Heart right ventricle (tissue), 16 donors: ENCODE data around the gene VIPR2. TPM values are rescaled to one million over a fixed set of nuclear protein-coding genes. Genes with fewer than 3 reads are reported as not detected.

Source experiments
- ATAC-seq, 8 donors: fragments of 200-7000 bp; cut with Tn5 transposase; one replicate each; pipeline ENCODE4 v1.9.1; 2020; ENCODE audit warnings: mild to moderate bottlenecking in 8 of 8, moderate library complexity in 8 of 8, moderate number of reproducible peaks in 1 of 8
- DNase-seq, 2 donors: peaks; one replicate each; pipeline ENCODE4 v3.0.0-alpha.2; 2020
- H3K27ac ChIP-seq, 10 donors: fragments of 200-600 bp; sonication (generic) in 2 of 10; one replicate each; pipeline versions ENCODE4 v1.5.0 to v1.8.0; 2020 to 2022; ENCODE audit warnings: mild to moderate bottlenecking in 3 of 10
- H3K27me3 ChIP-seq, 7 donors: fragments of 200-600 bp; one replicate each; pipeline ENCODE4 v1.8.0; 2021 to 2022; ENCODE audit warnings: mild to moderate bottlenecking in 2 of 7
- H3K36me3 ChIP-seq, 9 donors: fragments of 200-600 bp; sonication (generic) in 1 of 9; one replicate each; pipeline versions ENCODE4 v1.5.0 to v1.8.0; 2020 to 2022; ENCODE audit warnings: mild to moderate bottlenecking in 2 of 9
- H3K4me1 ChIP-seq, 9 donors: fragments of 200-600 bp; sonication (generic) in 1 of 9; one replicate each; pipeline versions ENCODE4 v1.5.0 to v1.8.0; 2020 to 2022; ENCODE audit warnings: mild to moderate bottlenecking in 4 of 9
- H3K4me3 ChIP-seq, 10 donors: fragments of 200-600 bp; sonication (generic) in 2 of 10; one replicate each; pipeline versions ENCODE4 v1.5.0 to v1.8.0; 2020 to 2022; ENCODE audit warnings: mild to moderate bottlenecking in 7 of 10, moderate library complexity in 2 of 10
- H3K9me3 ChIP-seq, 11 donors: fragments of 200-600 bp in 10 of 11; sonication (generic) in 2 of 11; one replicate each; pipeline versions ENCODE4 v1.5.0 to v1.8.0; 2013 to 2022; ENCODE audit warnings: mild to moderate bottlenecking in 2 of 11, control low read depth in 1 of 11, moderate library complexity in 1 of 11
- CTCF ChIP-seq, 9 donors: fragments of 200-600 bp; sonication (generic) in 2 of 9; IDR thresholded peaks; one replicate each; pipeline versions ENCODE4 v1.5.0 to v1.8.0; 2021 to 2022; ENCODE audit warnings: antibody characterized with exemption in 9 of 9, mild to moderate bottlenecking in 5 of 9, moderate library complexity in 1 of 9
- WGBS, 2 donors: extraction: QIAGEN DNeasy Blood & Tissue Kit; methylation state at CpG; one replicate each; pipeline ENCODE4 v1.1.7; 2013; ENCODE audit warnings: inconsistent platforms in 1 of 2; 5-methylcytosine and 5-hydroxymethylcytosine counted together
- intact Hi-C, 10 donors: fragments of 100-400 bp; cut with DNase I; formaldehyde crosslinking; loops; one replicate each; pipeline versions ENCODE4 v1.11.1 to v1.14.2; 2022
- polyA plus RNA-seq, 2 donors: library from polyadenylated mRNA; stranded (reverse); fragments of 200-250 nt; gene quantifications; one replicate each; pipeline ENCODE4 v1.2.3, GENCODE V29; 2013
- total RNA-seq, 10 donors: library from RNA; stranded (reverse); fragmentation: NEBNext Ultra II Directional in 3 of 10; extraction: Animal tissue kit (Norgen Biotek cat#: 25700) in 3 of 10; gene quantifications; one replicate each; pipeline versions ENCODE4 v1.2.1 to v1.2.4, GENCODE V29; 2021 to 2023
- donor health status: Arrhythmogenic right ventricular cardiomyopathy.
- donor health status: ischemic (EF 13 %, LVEDD 7.1; RV severe dilation, severe dysfunction).
- donor health status: healthy with polysubstance abuse.
- donor health status: DM: no; HTN: yes; CAD: no.
- donor health status: DM: no; HTN: no; CAD: no.
- donor health status: ischemic (EF 25% LVEDD 6.9; RV normal size, moderate dysfunction).
- donor health status: ischemic (EF 25% LVEDD 5.7; RV mildly dilated, moderate dysfunction).
- donor health status: healthy.
- donor health status: DM: yes; HTN: yes; CAD: no.
- donor health status: Ischemic cardiomyopathy.
- donor health status: ischemic (EF 35%, LVEDD 5.7; RV mildly dilated, moderate dysfunction).
- donor health status: nonischemic (EF 11% LVEDD 7.7; RV severe dilation, severe dysfunction).
- donor health status: DM: yes; HTN: yes; CAD: no.
- donor health status: PGD.
- donor health status: ischemic (EF 29% LVEDD 5.4; RV normal size, mild dysfunction).
- donor health status: nonischemic (EF 23%, LVEDD 6.1; RV moderate dilation, normal function).

Gene VIPR2
- total and polyA plus RNA-seq, 12 donors, result 3.0 to 30.6 (median 19.1) TPM

GRCh38 chr7:159063046-159063840 is 81.4 kb downstream of the VIPR2 start:
- no peaks in the 10 kb centered on the region for H3K36me3 ChIP-seq
- no peak overlapping the region for H3K27ac ChIP-seq
- WGBS, 2 donors, result 94 to 95% methylated on average over 52 to 56 of the region's 56 CpGs
- H3K27me3 ChIP-seq, result peaks cover 0 to 4% (median 0%) of the 10 kb centered on the region in 7 donors
- H3K4me3 ChIP-seq, result no peak overlapping the region
- no peak for TF ChIP-seq CTCF (IDR thresholded peaks at IDR 0.05)
- ATAC-seq (no peak), DNase-seq (peak in 1 of 2 donors; percentile 2)
- H3K4me1 ChIP-seq, result peaks cover 0 to 32% (median 16%) of the 10 kb centered on the region in 9 donors
- intact Hi-C loops, result no loop called here
- H3K9me3 ChIP-seq, result no peaks in the 10 kb centered on the region

GRCh38 chr7:159062569-159062968 is 82.1 kb downstream of the VIPR2 start:
- H3K9me3 ChIP-seq, result no peaks in the 10 kb centered on the region
- DNase-seq (no peak), ATAC-seq (no peak)
- peaks cover 0 to 25% (median 9%) of the 10 kb centered on the region in 9 donors for H3K4me1 ChIP-seq
- H3K4me3 ChIP-seq, result no peak overlapping the region
- no peak overlapping the region for H3K27ac ChIP-seq
- no peak for TF ChIP-seq CTCF (IDR thresholded peaks at IDR 0.05)
- peaks cover 0 to 4% (median 0%) of the 10 kb centered on the region in 7 donors for H3K27me3 ChIP-seq
- H3K36me3 ChIP-seq, result peaks cover 0 to 6% (median 0%) of the 10 kb centered on the region in 9 donors
- 90 to 93% methylated on average over 8 of the region's 8 CpGs for WGBS, 2 donors
- intact Hi-C loops, result no loop called here

GRCh38 chr7:159061674-159062212 is 82.9 kb downstream of the VIPR2 start:
- Histone ChIP-seq H3K4me3 (peak overlapping the region in 2 of 10 donors; percentile 5 to 28), H3K27me3 (peaks cover 0 to 4% (median 0%) of the 10 kb centered on the region in 7 donors), H3K9me3 (no peaks in the 10 kb centered on the region), H3K27ac (no peak overlapping the region), H3K4me1 (peaks cover 0 to 17% (median 5%) of the 10 kb centered on the region in 9 donors), H3K36me3 (peaks cover 0 to 11% (median 0%) of the 10 kb centered on the region in 9 donors)
- TF ChIP-seq CTCF (IDR thresholded peaks at IDR 0.05), result no peak
- WGBS, 2 donors, result 52 to 59% methylated on average over 44 of the region's 44 CpGs
- ATAC-seq (no peak), DNase-seq (no peak)
- intact Hi-C loops, result no loop called here

- ATAC-seq (no peak), DNase-seq (no peak)
- Histone ChIP-seq H3K36me3 (peaks cover 0 to 16% (median 0%) of the 10 kb centered on the region in 9 donors), H3K4me1 (peaks cover 0 to 17% (median 5%) of the 10 kb centered on the region in 9 donors), H3K4me3 (no peak overlapping the region), H3K27ac (no peak overlapping the region), H3K9me3 (no peaks in the 10 kb centered on the region), H3K27me3 (peaks cover 0 to 4% (median 0%) of the 10 kb centered on the region in 7 donors)
- intact Hi-C loops, result no loop called here
- no peak for TF ChIP-seq CTCF (IDR thresholded peaks at IDR 0.05)
- 90 to 98% methylated on average over 4 of the region's 4 CpGs for WGBS, 2 donors
Observed at GRCh38 chr7:159061209-159061608, 83.5 kb downstream of the VIPR2 start.
